IPS-15b (cell line): ENCODE data around the gene VWA3B.

Source experiments
- H3K27me3 ChIP-seq: one replicate; pipeline ENCODE4 v1.6.1; 2013; ENCODE audit warnings: low read length; ENCODE audit not compliant: control insufficient read depth, insufficient read depth
- H3K36me3 ChIP-seq: one replicate; pipeline ENCODE4 v1.6.1; 2013; ENCODE audit warnings: low read length; ENCODE audit not compliant: control insufficient read depth, insufficient read depth
- H3K4me1 ChIP-seq: one replicate; pipeline ENCODE4 v1.6.1; 2013; ENCODE audit warnings: mild to moderate bottlenecking, low read length; ENCODE audit not compliant: control insufficient read depth, insufficient read depth
- H3K4me3 ChIP-seq: one replicate; pipeline ENCODE4 v1.5.1; 2013; ENCODE audit warnings: low read depth, low read length
- H3K9ac ChIP-seq: one replicate; pipeline ENCODE4 v1.6.1; 2013; ENCODE audit warnings: low read depth, mild to moderate bottlenecking, low read length
- H3K9me3 ChIP-seq: one replicate; pipeline ENCODE4 v1.6.1; 2013; ENCODE audit warnings: mild to moderate bottlenecking, low read length; ENCODE audit not compliant: control insufficient read depth, insufficient read depth

VWA3B gene

DNA sequence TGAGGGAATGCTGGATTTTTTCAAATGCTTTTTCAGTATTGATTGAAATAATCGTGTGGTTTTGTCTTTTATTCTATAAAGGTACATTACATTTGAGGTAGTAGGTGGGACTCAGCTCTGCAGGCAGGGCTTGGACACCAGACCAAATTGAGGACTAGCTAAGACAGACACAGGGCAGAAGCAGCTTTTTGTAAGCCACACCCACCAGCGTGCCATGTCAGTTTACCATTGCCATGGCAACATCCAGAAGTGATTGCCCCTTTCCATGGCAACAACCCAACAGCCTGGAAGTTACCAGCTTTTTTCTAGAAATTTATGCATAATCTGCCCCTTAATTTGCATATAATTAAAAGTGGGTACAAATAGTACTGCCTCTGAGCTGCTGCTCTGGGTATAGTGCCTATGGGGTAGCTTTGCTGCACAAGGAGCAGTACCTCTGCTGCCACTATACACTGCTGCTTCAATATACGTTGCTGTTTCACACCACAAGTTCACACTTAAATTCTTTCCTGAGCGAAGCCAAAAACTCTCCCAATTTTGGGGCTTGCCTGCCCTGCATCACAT is 23.6 kb upstream of the VWA3B start:
- Histone ChIP-seq H3K9ac (no peak overlapping the region), H3K9me3 (no peaks in the 10 kb centered on the region), H3K4me3 (no peak overlapping the region), H3K27me3 (no peaks in the 10 kb centered on the region), H3K36me3 (no peaks in the 10 kb centered on the region), H3K4me1 (no peaks in the 10 kb centered on the region)

DNA sequence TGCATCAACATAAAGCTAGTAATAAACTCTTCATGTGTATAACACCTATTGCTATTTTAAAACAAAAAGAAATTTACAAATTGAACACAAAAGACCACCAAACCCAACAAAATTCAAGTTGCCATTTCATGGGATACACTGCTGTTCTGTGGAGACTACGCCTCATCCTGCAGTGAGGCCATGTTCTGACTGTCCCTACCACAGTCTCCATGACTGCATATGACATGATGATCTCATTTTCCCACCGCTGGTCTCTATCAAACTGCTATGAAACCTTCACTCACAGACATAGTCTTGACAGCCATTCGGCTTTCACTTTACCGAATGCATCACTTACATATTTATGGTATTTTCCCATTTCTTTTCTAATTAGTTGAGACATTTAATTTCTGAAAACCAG is 21.2 kb upstream of the VWA3B start:
- H3K9me3 ChIP-seq = no peaks in the 10 kb centered on the region
- H3K4me1 ChIP-seq = no peaks in the 10 kb centered on the region
- H3K36me3 ChIP-seq = no peaks in the 10 kb centered on the region
- H3K9ac ChIP-seq = no peak overlapping the region
- H3K4me3 ChIP-seq = no peak overlapping the region
- H3K27me3 ChIP-seq = no peaks in the 10 kb centered on the region

DNA sequence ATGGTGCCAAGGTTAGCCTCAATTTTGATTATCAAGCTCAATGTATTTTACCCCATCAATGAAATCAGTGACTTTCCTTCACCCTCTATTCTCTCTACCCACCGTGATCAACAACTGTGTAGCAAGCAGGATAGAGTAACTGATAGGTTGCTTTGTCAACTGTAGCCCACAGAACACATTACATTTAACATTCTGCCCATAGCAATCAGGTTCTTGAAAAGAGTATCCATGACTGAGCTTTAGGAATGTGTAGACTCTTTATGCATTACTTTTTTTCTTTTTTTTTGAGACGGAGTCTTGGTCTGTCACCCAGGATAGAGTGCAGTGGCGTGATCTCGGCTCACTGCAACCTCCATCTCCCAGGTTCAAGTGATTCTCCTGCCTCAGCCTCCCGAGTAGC is 19.8 kb upstream of the VWA3B start:
- Histone ChIP-seq H3K4me1 (no peaks in the 10 kb centered on the region), H3K36me3 (no peaks in the 10 kb centered on the region), H3K27me3 (no peaks in the 10 kb centered on the region), H3K4me3 (no peak overlapping the region), H3K9ac (no peak overlapping the region), H3K9me3 (no peaks in the 10 kb centered on the region)

DNA sequence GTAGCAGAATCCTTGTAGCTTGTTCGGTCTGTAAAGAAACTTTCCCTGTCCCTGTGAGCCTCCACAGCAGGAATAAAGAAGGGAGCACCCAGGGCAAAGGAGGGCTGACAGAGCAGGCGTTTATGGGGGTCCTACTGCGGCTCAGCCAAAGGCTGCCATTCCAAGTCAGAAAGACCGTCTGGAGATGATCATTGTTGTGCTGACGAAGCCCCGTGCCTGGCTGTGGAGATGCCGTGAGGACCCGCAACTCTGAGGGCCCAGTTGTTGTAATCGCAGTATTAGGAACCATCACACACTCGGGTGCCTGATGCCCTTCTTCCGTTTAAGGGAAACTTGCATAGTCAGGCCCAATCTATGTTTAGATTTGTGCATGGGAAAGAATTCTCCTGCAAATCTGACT is 16.9 kb upstream of the VWA3B start:
- Histone ChIP-seq H3K27me3 (no peaks in the 10 kb centered on the region), H3K4me3 (no peak overlapping the region), H3K36me3 (no peaks in the 10 kb centered on the region), H3K9ac (no peak overlapping the region), H3K4me1 (no peaks in the 10 kb centered on the region), H3K9me3 (no peaks in the 10 kb centered on the region)

DNA sequence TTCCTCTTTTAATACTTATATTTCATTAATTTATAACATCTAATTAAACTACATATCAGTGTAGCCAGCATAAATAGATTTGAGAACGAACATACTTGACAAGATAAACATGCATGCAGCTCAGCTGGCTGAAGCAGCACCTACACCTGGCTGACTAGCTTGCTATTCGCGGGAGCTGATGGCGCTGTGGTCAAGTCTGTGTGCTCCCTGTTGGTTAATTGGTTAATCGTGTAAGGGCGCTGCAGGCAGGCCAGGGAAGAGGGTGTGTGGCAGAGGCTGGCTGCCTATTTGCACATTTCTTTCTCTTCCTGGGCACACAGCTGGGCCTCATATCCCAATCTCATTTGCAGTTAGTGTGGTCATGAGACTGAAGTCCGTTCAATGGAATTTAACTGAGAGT is 14.5 kb upstream of the VWA3B start:
- H3K4me1 ChIP-seq = no peaks in the 10 kb centered on the region
- H3K9me3 ChIP-seq = no peaks in the 10 kb centered on the region
- no peaks in the 10 kb centered on the region for H3K36me3 ChIP-seq
- H3K4me3 ChIP-seq = no peak overlapping the region
- no peak overlapping the region for H3K9ac ChIP-seq
- H3K27me3 ChIP-seq = no peaks in the 10 kb centered on the region

DNA sequence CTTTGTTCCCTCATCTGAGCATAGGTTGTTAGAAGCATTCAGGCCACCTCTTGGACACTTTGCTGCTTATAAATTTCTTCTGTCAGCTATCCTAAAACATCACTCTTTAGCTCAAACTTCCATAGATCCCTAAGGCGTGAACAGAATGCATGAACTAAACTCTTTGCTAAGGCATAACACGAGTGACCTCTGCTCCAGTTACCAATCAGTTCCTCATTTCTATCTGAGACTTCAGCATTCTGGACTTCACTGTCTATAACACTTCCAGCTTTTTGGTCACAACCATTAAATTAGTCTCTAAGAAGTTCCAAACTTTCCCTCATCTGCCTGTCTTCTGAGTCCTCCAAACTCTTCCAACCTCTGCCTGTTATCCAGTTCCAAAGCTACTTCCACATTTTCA is 8.3 kb upstream of the VWA3B start:
- Histone ChIP-seq H3K9ac (no peak overlapping the region), H3K4me1 (no peaks in the 10 kb centered on the region), H3K4me3 (no peak overlapping the region), H3K27me3 (no peaks in the 10 kb centered on the region), H3K9me3 (no peaks in the 10 kb centered on the region), H3K36me3 (no peaks in the 10 kb centered on the region)

DNA sequence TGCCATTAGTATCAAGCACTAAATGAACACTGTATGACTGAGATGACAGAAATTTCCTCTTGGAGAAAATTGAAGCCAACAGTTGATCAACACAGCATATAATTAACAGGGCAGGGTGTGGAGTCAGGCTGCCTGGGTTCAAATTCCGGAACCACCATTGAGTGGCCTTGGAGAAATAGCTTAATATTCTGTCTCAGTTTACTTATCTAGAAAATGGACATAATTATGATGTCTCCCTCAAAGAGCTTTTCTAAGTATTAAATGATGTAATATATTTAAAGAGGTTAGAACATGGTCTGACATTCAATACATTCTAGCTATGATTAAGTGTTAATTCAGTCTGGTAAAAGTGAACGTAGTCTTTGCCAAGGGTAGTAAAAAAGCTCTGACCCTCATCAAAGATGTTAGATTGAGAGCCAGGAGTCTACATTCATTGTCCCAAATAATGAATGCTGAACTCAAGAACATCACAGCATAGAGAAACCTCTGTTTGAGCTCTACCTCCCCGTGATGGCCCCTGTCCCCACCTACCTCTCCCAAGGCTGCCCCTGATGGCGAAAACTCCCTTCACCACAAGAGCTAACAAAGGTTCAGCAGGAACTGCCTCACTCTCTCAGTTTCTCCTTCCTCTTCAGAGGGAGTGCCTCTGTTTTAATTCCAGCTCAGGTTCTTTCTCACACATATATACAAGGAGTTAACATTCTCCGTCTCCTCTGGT is 2.7 kb upstream of the VWA3B start:
- H3K9me3 ChIP-seq = no peaks in the 10 kb centered on the region
- no peaks in the 10 kb centered on the region for H3K36me3 ChIP-seq
- peaks cover 4% of the 10 kb centered on the region for H3K4me1 ChIP-seq
- no peak overlapping the region for H3K4me3 ChIP-seq
- H3K27me3 ChIP-seq = peaks cover 34% of the 10 kb centered on the region
- no peak overlapping the region for H3K9ac ChIP-seq

DNA sequence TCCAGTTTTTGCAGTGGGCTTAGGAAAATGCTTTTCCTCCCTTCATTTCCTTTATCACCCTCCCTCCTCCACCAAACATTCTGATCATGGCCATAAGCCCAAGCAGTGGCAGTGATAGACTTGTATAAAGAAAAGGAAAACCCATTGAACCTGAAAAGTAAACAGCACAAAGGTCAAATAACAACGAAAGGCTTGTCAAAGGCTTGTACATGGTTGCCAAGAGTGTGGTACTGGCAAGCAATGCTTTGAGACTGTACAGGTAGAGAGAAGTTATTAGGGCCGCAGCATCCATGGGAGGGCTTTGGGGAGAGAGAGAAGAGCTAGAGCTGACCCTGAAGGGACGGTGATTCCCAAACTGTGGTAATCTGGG is 2.1 kb upstream of the VWA3B start:
- no peak overlapping the region for H3K4me3 ChIP-seq
- peaks cover 4% of the 10 kb centered on the region for H3K4me1 ChIP-seq
- H3K9ac ChIP-seq = no peak overlapping the region
- no peaks in the 10 kb centered on the region for H3K36me3 ChIP-seq
- H3K9me3 ChIP-seq = no peaks in the 10 kb centered on the region
- peaks cover 35% of the 10 kb centered on the region for H3K27me3 ChIP-seq

DNA sequence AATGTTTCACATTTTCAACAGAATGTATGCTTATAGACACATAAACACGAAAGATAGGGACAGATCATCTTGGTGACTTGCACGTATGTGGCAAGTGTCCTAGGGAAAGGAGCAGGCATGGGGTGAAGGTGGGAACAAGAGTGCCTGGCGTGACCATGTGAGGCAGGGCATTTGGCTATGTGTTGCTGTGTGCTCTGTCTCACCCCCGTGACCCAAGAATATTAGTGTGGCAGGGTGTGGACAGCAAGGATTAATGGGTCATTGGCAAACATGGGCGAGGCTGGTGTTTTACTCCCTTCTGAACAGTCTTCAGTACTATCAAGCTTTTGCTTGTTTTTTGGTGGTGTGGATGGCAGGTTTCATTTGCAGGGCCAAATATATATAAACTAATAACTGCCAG is 1.3 kb upstream of the VWA3B start:
- peaks cover 37% of the 10 kb centered on the region for H3K27me3 ChIP-seq
- no peaks in the 10 kb centered on the region for H3K9me3 ChIP-seq
- no peak overlapping the region for H3K4me3 ChIP-seq
- H3K4me1 ChIP-seq = peaks cover 4% of the 10 kb centered on the region
- H3K9ac ChIP-seq = no peak overlapping the region
- H3K36me3 ChIP-seq = no peaks in the 10 kb centered on the region

DNA sequence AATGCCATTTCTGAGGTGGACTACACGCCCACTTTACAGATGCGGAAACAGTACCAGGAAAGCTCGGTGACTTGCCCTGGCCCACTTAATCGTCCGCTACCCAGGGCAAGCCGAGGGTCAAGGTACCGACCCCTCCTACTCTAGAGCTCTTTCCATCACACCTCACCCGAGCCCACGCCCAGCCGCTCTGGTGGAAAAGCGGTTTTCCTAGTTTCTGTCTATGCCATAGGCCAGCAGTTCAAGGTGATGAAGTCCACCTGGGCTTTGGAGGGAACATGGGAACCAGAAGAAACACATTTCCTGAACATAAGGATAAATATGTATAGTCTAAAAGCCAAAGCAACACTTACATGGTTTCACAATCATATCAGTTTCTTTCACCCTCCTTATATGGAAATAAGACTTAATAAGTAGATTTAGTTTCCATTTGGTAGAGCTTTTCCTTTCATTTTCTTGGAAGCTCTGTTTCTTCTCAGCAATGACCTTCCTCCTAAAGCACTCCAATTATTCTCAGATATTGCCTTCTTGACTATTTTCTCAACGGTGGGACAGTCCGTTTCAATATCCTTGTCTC is 567 bp downstream of the VWA3B start:
- Histone ChIP-seq H3K27me3 (peaks cover 37% of the 10 kb centered on the region), H3K4me3 (peak overlapping the region; percentile 71), H3K4me1 (peaks cover 4% of the 10 kb centered on the region), H3K36me3 (no peaks in the 10 kb centered on the region), H3K9me3 (no peaks in the 10 kb centered on the region), H3K9ac (no peak overlapping the region)

DNA sequence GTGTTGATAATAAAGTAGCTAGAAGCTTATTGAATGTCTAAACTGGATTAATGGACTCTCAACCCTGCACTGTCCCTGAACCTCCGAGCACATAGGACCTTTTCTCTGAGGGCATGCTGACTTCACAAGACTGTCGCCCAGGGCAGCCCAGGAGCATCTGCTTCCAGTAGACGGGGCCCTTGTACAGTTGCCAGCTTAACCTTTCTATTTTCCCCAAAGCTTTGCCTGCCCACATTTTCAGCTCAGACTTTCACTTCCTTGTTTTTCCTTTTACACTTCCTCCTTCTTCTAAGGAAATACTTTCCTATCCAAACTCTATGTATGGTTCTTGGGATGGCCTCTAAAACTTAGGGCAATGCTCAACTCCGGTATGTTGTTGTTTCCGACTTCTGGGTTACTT is 1.3 kb downstream of the VWA3B start:
- Histone ChIP-seq H3K9me3 (no peaks in the 10 kb centered on the region), H3K4me1 (peaks cover 4% of the 10 kb centered on the region), H3K4me3 (no peak overlapping the region), H3K9ac (no peak overlapping the region), H3K27me3 (peaks cover 37% of the 10 kb centered on the region), H3K36me3 (no peaks in the 10 kb centered on the region)

DNA sequence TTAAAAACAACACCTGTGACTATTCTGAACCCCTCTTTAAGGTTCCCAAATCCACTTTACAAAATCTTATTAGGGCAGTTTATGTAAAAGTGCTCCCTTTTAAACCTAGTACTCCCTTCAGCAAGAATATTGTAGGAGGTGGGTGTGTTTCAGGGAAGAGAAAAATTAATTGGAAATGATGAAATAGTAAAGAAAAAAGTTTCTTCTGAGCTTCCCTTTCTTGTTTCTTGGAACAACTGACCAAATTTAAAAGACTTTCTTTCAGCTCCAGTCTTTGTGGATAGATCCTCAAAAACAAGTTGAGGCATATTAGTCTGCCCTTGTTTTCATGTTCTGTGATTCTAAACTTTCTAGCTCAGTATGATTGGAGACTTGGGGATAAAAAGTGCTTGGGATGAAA is 3.0 kb downstream of the VWA3B start:
- H3K9ac ChIP-seq = no peak overlapping the region
- H3K4me3 ChIP-seq = no peak overlapping the region
- no peaks in the 10 kb centered on the region for H3K9me3 ChIP-seq
- peaks cover 4% of the 10 kb centered on the region for H3K4me1 ChIP-seq
- no peaks in the 10 kb centered on the region for H3K36me3 ChIP-seq
- H3K27me3 ChIP-seq = peaks cover 35% of the 10 kb centered on the region
